ENCODE measurements around the gene SRPX2.

The SRPX2 gene

GRCh38 chrX:100658941-100659381 is 15.0 kb downstream of the SRPX2 start:
- Histone ChIP-seq H3K27me3 (ENCODE audit: control insufficient read depth, insufficient read depth, low read length) (no peaks in the 10 kb centered on the region), H3K9me3 (ENCODE audit: control insufficient read depth, low read length) (no peaks in the 10 kb centered on the region), H3K36me3 (ENCODE audit: control insufficient read depth, insufficient read depth, low read length) (no peaks in the 10 kb centered on the region), H3K9ac (ENCODE audit: low read length) (no peak overlapping the region), H3K4me3 (ENCODE audit: low read length) (no peak overlapping the region), H3K4me1 (ENCODE audit: control insufficient read depth, insufficient read depth, low read length) (peaks cover 4% of the 10 kb centered on the region)

- Histone ChIP-seq H3K4me3 (ENCODE audit: low read length) (no peak overlapping the region), H3K4me1 (ENCODE audit: control insufficient read depth, insufficient read depth, low read length) (peaks cover 4% of the 10 kb centered on the region), H3K9ac (ENCODE audit: low read length) (no peak overlapping the region), H3K36me3 (ENCODE audit: control insufficient read depth, insufficient read depth, low read length) (no peaks in the 10 kb centered on the region), H3K27me3 (ENCODE audit: control insufficient read depth, insufficient read depth, low read length) (no peaks in the 10 kb centered on the region), H3K9me3 (ENCODE audit: control insufficient read depth, low read length) (no peaks in the 10 kb centered on the region)
Measured at GRCh38 chrX:100659431-100660137, 15.6 kb downstream of the SRPX2 start.

GRCh38 chrX:100662170-100662569 is 18.2 kb downstream of the SRPX2 start:
- Histone ChIP-seq H3K9ac (ENCODE audit: low read length) (no peak overlapping the region), H3K4me1 (ENCODE audit: control insufficient read depth, insufficient read depth, low read length) (peaks cover 4% of the 10 kb centered on the region), H3K9me3 (ENCODE audit: control insufficient read depth, low read length) (no peaks in the 10 kb centered on the region), H3K36me3 (ENCODE audit: control insufficient read depth, insufficient read depth, low read length) (no peaks in the 10 kb centered on the region), H3K4me3 (ENCODE audit: low read length) (no peak overlapping the region), H3K27me3 (ENCODE audit: control insufficient read depth, insufficient read depth, low read length) (no peaks in the 10 kb centered on the region)

GRCh38 chrX:100662796-100663195 is 18.8 kb downstream of the SRPX2 start:
- Histone ChIP-seq H3K9me3 (ENCODE audit: control insufficient read depth, low read length) (no peaks in the 10 kb centered on the region), H3K27me3 (ENCODE audit: control insufficient read depth, insufficient read depth, low read length) (no peaks in the 10 kb centered on the region), H3K9ac (ENCODE audit: low read length) (no peak overlapping the region), H3K4me3 (ENCODE audit: low read length) (no peak overlapping the region), H3K36me3 (ENCODE audit: control insufficient read depth, insufficient read depth, low read length) (no peaks in the 10 kb centered on the region), H3K4me1 (ENCODE audit: control insufficient read depth, insufficient read depth, low read length) (peaks cover 4% of the 10 kb centered on the region)

- no peaks in the 10 kb centered on the region for H3K27me3 ChIP-seq (ENCODE audit: control insufficient read depth, insufficient read depth, low read length)
- H3K36me3 ChIP-seq (ENCODE audit: control insufficient read depth, insufficient read depth, low read length): no peaks in the 10 kb centered on the region
- no peak overlapping the region for H3K9ac ChIP-seq (ENCODE audit: low read length)
- H3K4me1 ChIP-seq (ENCODE audit: control insufficient read depth, insufficient read depth, low read length): peaks cover 4% of the 10 kb centered on the region
- H3K4me3 ChIP-seq (ENCODE audit: low read length): no peak overlapping the region
- H3K9me3 ChIP-seq (ENCODE audit: control insufficient read depth, low read length): no peaks in the 10 kb centered on the region
Measured at GRCh38 chrX:100663642-100664041, 19.6 kb downstream of the SRPX2 start.

- no peak overlapping the region for H3K4me3 ChIP-seq (ENCODE audit: low read length)
- H3K4me1 ChIP-seq (ENCODE audit: control insufficient read depth, insufficient read depth, low read length): no peaks in the 10 kb centered on the region
- H3K9ac ChIP-seq (ENCODE audit: low read length): no peak overlapping the region
- H3K27me3 ChIP-seq (ENCODE audit: control insufficient read depth, insufficient read depth, low read length): no peaks in the 10 kb centered on the region
- H3K36me3 ChIP-seq (ENCODE audit: control insufficient read depth, insufficient read depth, low read length): no peaks in the 10 kb centered on the region
- no peaks in the 10 kb centered on the region for H3K9me3 ChIP-seq (ENCODE audit: control insufficient read depth, low read length)
Measured at GRCh38 chrX:100672966-100673365, 29.0 kb downstream of the SRPX2 start.

GRCh38 chrX:100673397-100673953 is 29.5 kb downstream of the SRPX2 start:
- H3K4me1 ChIP-seq (ENCODE audit: control insufficient read depth, insufficient read depth, low read length): no peaks in the 10 kb centered on the region
- no peaks in the 10 kb centered on the region for H3K36me3 ChIP-seq (ENCODE audit: control insufficient read depth, insufficient read depth, low read length)
- no peak overlapping the region for H3K4me3 ChIP-seq (ENCODE audit: low read length)
- no peaks in the 10 kb centered on the region for H3K27me3 ChIP-seq (ENCODE audit: control insufficient read depth, insufficient read depth, low read length)
- H3K9me3 ChIP-seq (ENCODE audit: control insufficient read depth, low read length): no peaks in the 10 kb centered on the region
- H3K9ac ChIP-seq (ENCODE audit: low read length): no peak overlapping the region

- Histone ChIP-seq H3K4me3 (ENCODE audit: low read length) (no peak overlapping the region), H3K9me3 (ENCODE audit: control insufficient read depth, low read length) (no peaks in the 10 kb centered on the region), H3K4me1 (ENCODE audit: control insufficient read depth, insufficient read depth, low read length) (no peaks in the 10 kb centered on the region), H3K27me3 (ENCODE audit: control insufficient read depth, insufficient read depth, low read length) (no peaks in the 10 kb centered on the region), H3K36me3 (ENCODE audit: control insufficient read depth, insufficient read depth, low read length) (no peaks in the 10 kb centered on the region), H3K9ac (ENCODE audit: low read length) (no peak overlapping the region)
Measured at GRCh38 chrX:100674705-100675104, 30.7 kb downstream of the SRPX2 start.

- no peak overlapping the region for H3K9ac ChIP-seq (ENCODE audit: low read length)
- H3K9me3 ChIP-seq (ENCODE audit: control insufficient read depth, low read length): no peaks in the 10 kb centered on the region
- no peaks in the 10 kb centered on the region for H3K4me1 ChIP-seq (ENCODE audit: control insufficient read depth, insufficient read depth, low read length)
- no peaks in the 10 kb centered on the region for H3K27me3 ChIP-seq (ENCODE audit: control insufficient read depth, insufficient read depth, low read length)
- no peak overlapping the region for H3K4me3 ChIP-seq (ENCODE audit: low read length)
- H3K36me3 ChIP-seq (ENCODE audit: control insufficient read depth, insufficient read depth, low read length): no peaks in the 10 kb centered on the region
Measured at GRCh38 chrX:100677611-100678181, 33.7 kb downstream of the SRPX2 start.

- no peak overlapping the region for H3K9ac ChIP-seq (ENCODE audit: low read length)
- no peaks in the 10 kb centered on the region for H3K4me1 ChIP-seq (ENCODE audit: control insufficient read depth, insufficient read depth, low read length)
- H3K9me3 ChIP-seq (ENCODE audit: control insufficient read depth, low read length): no peaks in the 10 kb centered on the region
- H3K36me3 ChIP-seq (ENCODE audit: control insufficient read depth, insufficient read depth, low read length): no peaks in the 10 kb centered on the region
- no peaks in the 10 kb centered on the region for H3K27me3 ChIP-seq (ENCODE audit: control insufficient read depth, insufficient read depth, low read length)
- no peak overlapping the region for H3K4me3 ChIP-seq (ENCODE audit: low read length)
Measured at GRCh38 chrX:100680756-100681155, 36.8 kb downstream of the SRPX2 start.

- no peaks in the 10 kb centered on the region for H3K27me3 ChIP-seq (ENCODE audit: control insufficient read depth, insufficient read depth, low read length)
- H3K36me3 ChIP-seq (ENCODE audit: control insufficient read depth, insufficient read depth, low read length): no peaks in the 10 kb centered on the region
- no peak overlapping the region for H3K9ac ChIP-seq (ENCODE audit: low read length)
- no peak overlapping the region for H3K4me3 ChIP-seq (ENCODE audit: low read length)
- no peaks in the 10 kb centered on the region for H3K4me1 ChIP-seq (ENCODE audit: control insufficient read depth, insufficient read depth, low read length)
- no peaks in the 10 kb centered on the region for H3K9me3 ChIP-seq (ENCODE audit: control insufficient read depth, low read length)
Measured at GRCh38 chrX:100681599-100681998, 37.6 kb downstream of the SRPX2 start.

GRCh38 chrX:100682939-100683338 is 38.9 kb downstream of the SRPX2 start:
- H3K9me3 ChIP-seq (ENCODE audit: control insufficient read depth, low read length): no peaks in the 10 kb centered on the region
- no peaks in the 10 kb centered on the region for H3K27me3 ChIP-seq (ENCODE audit: control insufficient read depth, insufficient read depth, low read length)
- H3K9ac ChIP-seq (ENCODE audit: low read length): no peak overlapping the region
- H3K4me1 ChIP-seq (ENCODE audit: control insufficient read depth, insufficient read depth, low read length): no peaks in the 10 kb centered on the region
- H3K4me3 ChIP-seq (ENCODE audit: low read length): no peak overlapping the region
- no peaks in the 10 kb centered on the region for H3K36me3 ChIP-seq (ENCODE audit: control insufficient read depth, insufficient read depth, low read length)
